Upper lobe of left lung (tissue), 4 donors: ENCODE results near the gene KIF2A.

Source experiments
- EP300 ChIP-seq, 4 donors: sonication (generic); formaldehyde crosslinking; IDR thresholded peaks; one replicate each; pipeline ENCODE4 v1.5.1; 2017; ENCODE audit warnings: antibody characterized with exemption in 4 of 4, control low read depth in 2 of 4
- POLR2A ChIP-seq, 4 donors: fragments of 450-650 bp; IDR thresholded peaks; one replicate each; pipeline ENCODE4 v1.5.1; 2016 to 2017; ENCODE audit warnings: antibody characterized with exemption in 4 of 4, mild to moderate bottlenecking in 2 of 4
- TF ChIP-seq, protein P1 (sequence below), 6 experiments: fragments of 450-650 bp in 4 of 6; fragments of 200-600 bp in 2 of 6; sonication (generic) in 2 of 6; IDR thresholded peaks; one replicate each; pipeline ENCODE4 v1.5.1; 2016 to 2019; ENCODE audit warnings: antibody characterized with exemption in 6 of 6

DNA sequence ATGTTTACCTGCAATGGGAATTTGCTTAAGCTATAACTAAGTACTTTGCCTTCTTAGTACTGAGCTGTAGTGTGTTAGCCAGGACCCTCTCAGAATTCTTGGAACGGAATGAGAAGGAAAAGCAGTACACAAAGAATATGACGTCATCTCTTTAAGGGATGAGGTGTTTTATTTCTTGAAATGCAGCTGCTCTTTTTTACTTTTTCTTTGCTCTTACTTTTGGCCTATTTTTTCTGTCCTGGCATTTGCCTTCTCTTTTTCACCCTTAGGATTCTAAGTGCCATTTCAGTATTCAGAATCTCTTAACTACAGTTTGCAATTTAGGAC, 10.1 kb downstream of the KIF2A start:
- TF ChIP-seq, protein P1, sequence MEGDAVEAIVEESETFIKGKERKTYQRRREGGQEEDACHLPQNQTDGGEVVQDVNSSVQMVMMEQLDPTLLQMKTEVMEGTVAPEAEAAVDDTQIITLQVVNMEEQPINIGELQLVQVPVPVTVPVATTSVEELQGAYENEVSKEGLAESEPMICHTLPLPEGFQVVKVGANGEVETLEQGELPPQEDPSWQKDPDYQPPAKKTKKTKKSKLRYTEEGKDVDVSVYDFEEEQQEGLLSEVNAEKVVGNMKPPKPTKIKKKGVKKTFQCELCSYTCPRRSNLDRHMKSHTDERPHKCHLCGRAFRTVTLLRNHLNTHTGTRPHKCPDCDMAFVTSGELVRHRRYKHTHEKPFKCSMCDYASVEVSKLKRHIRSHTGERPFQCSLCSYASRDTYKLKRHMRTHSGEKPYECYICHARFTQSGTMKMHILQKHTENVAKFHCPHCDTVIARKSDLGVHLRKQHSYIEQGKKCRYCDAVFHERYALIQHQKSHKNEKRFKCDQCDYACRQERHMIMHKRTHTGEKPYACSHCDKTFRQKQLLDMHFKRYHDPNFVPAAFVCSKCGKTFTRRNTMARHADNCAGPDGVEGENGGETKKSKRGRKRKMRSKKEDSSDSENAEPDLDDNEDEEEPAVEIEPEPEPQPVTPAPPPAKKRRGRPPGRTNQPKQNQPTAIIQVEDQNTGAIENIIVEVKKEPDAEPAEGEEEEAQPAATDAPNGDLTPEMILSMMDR (IDR thresholded peaks at IDR 0.05), result no peak
- TF ChIP-seq POLR2A (IDR thresholded peaks at IDR 0.05) (no peak), EP300 (IDR thresholded peaks at IDR 0.05) (no peak)
